Body of pancreas (tissue), 4 donors: Measurements from ENCODE around the gene SLC24A2. TPM values are rescaled to one million over a fixed set of nuclear protein-coding genes. Genes with fewer than 3 reads are reported as not detected.
"Not testable (repeated sequence)": the region's sequence is repeated elsewhere in the genome, so short reads cannot be mapped to it uniquely, and the experiment has no call there.

ENCODE experiments used
- ATAC-seq: fragments of 150-250 bp; one replicate; pipeline ENCODE4 v1.9.1; 2016
- DNase-seq, 4 donors: peaks; one replicate each; pipeline ENCODE4 v3.0.0-alpha.2; 2019
- H3K27ac ChIP-seq, 4 donors: fragments of 200-600 bp; sonication (generic); 1 replicate in 3 of 4; 2 replicates in 1 of 4; pipeline versions ENCODE4 v1.5.1 to v1.6.1; 2016 to 2019; ENCODE audit warnings: mild to moderate bottlenecking in 1 of 4, mixed read lengths in 1 of 4, moderate library complexity in 1 of 4
- H3K27me3 ChIP-seq, 2 donors: fragments of 200-600 bp; sonication (generic); one replicate each; pipeline ENCODE4 v1.6.0; 2016; ENCODE audit warnings: mild to moderate bottlenecking in 1 of 2
- H3K36me3 ChIP-seq, 2 donors: fragments of 200-600 bp; sonication (generic); replicated peaks in 1 of 2; 2 replicates each; pipeline ENCODE4 v1.5.1; 2016; ENCODE audit warnings: low read depth in 2 of 2; ENCODE audit not compliant: insufficient read depth in 1 of 2
- H3K4me1 ChIP-seq: fragments of 200-600 bp; sonication (generic); one replicate; pipeline ENCODE4 v1.6.0; 2016
- H3K4me3 ChIP-seq, 2 donors: fragments of 200-600 bp; sonication (generic); 1 replicate in 1 of 2; 2 replicates in 1 of 2; pipeline ENCODE4 v1.5.1; 2016 to 2019
- H3K9me3 ChIP-seq, 3 donors: fragments of 200-600 bp; sonication (generic); 1 replicate in 2 of 3; 2 replicates in 1 of 3; pipeline ENCODE4 v1.5.1; 2016
- POLR2A ChIP-seq, 3 donors: fragments of 450-650 bp; IDR thresholded peaks; one replicate each; pipeline ENCODE4 v1.6.1; 2016; ENCODE audit warnings: antibody characterized with exemption in 3 of 3, mild to moderate bottlenecking in 2 of 3
- WGBS, 2 donors: methylation state at CpG; one replicate each; pipeline ENCODE4 v1.1.5; 2017; 5-methylcytosine and 5-hydroxymethylcytosine counted together
- intact Hi-C: fragments of 100-400 bp; cut with DNase I; formaldehyde crosslinking; loops from one replicate; pipeline ENCODE4 v1.15.1; 2023
- total RNA-seq, 2 donors: library from RNA; depleted of rRNA; stranded (reverse); fragments of >200 nt; gene quantifications; one replicate each; pipeline ENCODE4 v1.1.0, GENCODE V29; 2016
- TF ChIP-seq, protein P1 (sequence below), 7 experiments: fragments of 450-650 bp in 4 of 7; fragments of 200-600 bp in 3 of 7; sonication (generic) in 3 of 7; IDR thresholded peaks; one replicate each; pipeline ENCODE4 v1.5.1; 2016 to 2019; ENCODE audit warnings: antibody characterized with exemption in 7 of 7

Gene SLC24A2
- total RNA-seq: under 1 TPM in 1 of 2 donors, not detected in 1; 0.26 TPM

DNA sequence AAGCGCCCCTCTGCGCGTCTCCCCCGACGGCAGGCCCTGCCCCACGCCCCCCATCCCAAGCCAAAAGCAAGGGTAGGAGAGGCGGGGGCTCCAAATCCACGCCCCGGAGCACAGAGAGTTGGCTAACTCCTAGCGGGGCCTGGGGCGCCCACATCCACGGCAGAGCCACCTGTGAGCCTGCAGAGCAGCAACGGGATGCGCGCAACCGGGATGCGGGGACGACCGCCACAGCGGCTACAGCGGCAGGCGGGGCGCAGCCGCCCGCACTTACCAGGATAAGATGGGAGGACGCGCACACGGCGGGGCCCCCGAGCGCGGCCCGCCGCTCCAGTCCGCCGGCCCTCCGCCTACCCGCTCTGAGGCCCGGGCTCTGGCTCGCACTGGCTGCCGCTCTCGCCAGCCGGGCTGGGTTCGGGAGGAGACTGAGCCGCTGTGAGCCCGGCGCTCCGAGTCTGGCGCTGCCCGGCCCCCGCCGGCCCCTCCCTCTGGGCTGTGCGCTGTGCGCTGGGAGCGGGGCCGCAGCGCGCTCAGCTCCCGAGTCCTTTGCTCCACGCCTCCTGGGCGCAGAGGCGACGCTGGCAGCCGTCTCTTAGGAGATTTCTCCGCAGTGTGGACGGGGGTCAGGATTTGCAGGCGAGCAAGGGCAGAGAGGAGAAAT lies at the start of gene SLC24A2:
Gene SLC24A2, minus strand, starts transcription at position 424 of the 658 bp plus-strand sequence.
- Histone ChIP-seq H3K4me3 (no peak within 1 kb of the TSS), H3K27me3 (no peaks in the 10 kb centered on the region), H3K4me1 (peaks cover 8% of the 10 kb centered on the region), H3K36me3 (no peaks in the 10 kb centered on the region), H3K27ac (no peak within 1 kb of the TSS), H3K9me3 (no peaks in the 10 kb centered on the region)
- WGBS, 2 donors: 2 to 4% methylated on average over 20 to 58 of the region's 67 CpGs
- DNase-seq (no peak), ATAC-seq (no peak)
- intact Hi-C loops: no loop called here
- TF ChIP-seq, protein P1, sequence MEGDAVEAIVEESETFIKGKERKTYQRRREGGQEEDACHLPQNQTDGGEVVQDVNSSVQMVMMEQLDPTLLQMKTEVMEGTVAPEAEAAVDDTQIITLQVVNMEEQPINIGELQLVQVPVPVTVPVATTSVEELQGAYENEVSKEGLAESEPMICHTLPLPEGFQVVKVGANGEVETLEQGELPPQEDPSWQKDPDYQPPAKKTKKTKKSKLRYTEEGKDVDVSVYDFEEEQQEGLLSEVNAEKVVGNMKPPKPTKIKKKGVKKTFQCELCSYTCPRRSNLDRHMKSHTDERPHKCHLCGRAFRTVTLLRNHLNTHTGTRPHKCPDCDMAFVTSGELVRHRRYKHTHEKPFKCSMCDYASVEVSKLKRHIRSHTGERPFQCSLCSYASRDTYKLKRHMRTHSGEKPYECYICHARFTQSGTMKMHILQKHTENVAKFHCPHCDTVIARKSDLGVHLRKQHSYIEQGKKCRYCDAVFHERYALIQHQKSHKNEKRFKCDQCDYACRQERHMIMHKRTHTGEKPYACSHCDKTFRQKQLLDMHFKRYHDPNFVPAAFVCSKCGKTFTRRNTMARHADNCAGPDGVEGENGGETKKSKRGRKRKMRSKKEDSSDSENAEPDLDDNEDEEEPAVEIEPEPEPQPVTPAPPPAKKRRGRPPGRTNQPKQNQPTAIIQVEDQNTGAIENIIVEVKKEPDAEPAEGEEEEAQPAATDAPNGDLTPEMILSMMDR (IDR thresholded peaks at IDR 0.05): no peak
- no peak for TF ChIP-seq POLR2A (IDR thresholded peaks at IDR 0.05)

DNA sequence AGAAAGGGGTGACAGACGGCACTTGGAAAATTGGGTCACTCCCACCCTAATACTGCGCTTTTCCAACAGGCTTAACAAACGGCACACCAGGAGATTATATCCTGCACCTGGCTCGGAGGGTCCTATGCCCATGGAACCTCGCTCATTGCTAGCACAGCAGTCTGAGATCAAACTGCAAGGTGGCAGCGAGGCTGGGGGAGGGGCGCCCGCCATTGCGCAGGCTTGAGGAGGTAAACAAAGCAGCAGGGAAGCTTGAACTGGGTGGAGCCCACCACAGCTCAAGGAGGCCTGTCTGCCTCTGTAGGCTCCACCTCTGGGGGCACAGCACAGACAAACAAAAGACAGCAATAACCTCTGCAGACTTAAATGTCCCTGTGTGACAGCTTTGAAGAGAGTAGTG lies 44.5 kb upstream of the SLC24A2 start:
- H3K4me3 ChIP-seq, H3K36me3 ChIP-seq, DNase-seq, H3K9me3 ChIP-seq, ATAC-seq, H3K4me1 ChIP-seq, H3K27me3 ChIP-seq, H3K27ac ChIP-seq, intact Hi-C loops: not testable (repeated sequence)
- 77 to 84% methylated on average over 6 to 9 of the region's 9 CpGs for WGBS, 2 donors

GRCh38 chr9:19830796-19831195 lies 42.0 kb upstream of the SLC24A2 start:
- Histone ChIP-seq H3K4me3 (no peak overlapping the region), H3K36me3 (no peaks in the 10 kb centered on the region), H3K9me3 (peaks cover 0 to 6% (median 0%) of the 10 kb centered on the region in 3 donors), H3K27ac (no peak overlapping the region), H3K4me1 (no peaks in the 10 kb centered on the region), H3K27me3 (no peaks in the 10 kb centered on the region)
- WGBS, 2 donors: 78 to 82% methylated on average over 1 of the region's 1 CpG
- TF ChIP-seq, protein P1 (IDR thresholded peaks at IDR 0.05): no peak
- no peak for TF ChIP-seq POLR2A (IDR thresholded peaks at IDR 0.05)
- DNase-seq (no peak), ATAC-seq (no peak)
- intact Hi-C loops: no loop called here

DNA sequence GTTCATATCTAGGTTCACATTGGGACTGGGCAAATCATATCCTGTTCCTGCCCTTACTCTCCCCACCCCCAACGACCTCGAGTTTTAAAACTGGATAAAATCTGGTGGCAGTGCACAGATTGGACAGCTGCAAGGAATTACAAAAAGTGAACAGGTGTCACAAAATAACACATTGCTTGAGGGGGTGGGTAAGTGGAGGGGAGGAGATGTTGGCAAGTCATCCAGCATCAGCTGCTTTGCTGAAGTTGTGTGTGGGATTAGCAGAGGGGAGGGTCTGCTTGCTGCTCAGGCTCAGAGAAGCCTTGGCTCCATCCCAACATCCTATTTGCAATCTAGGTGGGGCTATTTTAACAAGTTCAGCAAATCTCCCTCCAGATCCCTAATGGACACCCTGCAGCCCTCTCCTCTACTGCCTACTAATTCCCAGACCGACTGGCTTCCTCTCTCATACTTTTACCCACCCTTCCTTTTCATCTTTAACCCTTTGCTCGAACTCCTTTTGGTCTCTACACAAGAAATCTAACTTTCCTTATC lies 39.8 kb upstream of the SLC24A2 start:
- intact Hi-C loops: no loop called here
- Histone ChIP-seq H3K36me3 (no peaks in the 10 kb centered on the region), H3K9me3 (peaks cover 0 to 6% (median 0%) of the 10 kb centered on the region in 3 donors), H3K27me3 (no peaks in the 10 kb centered on the region), H3K27ac (no peak overlapping the region), H3K4me1 (no peaks in the 10 kb centered on the region), H3K4me3 (no peak overlapping the region)
- no peak for DNase-seq
- 22 to 33% methylated on average over 4 of the region's 4 CpGs for whole genome bisulfite sequencing, 2 donors
- TF ChIP-seq, protein P1 (IDR thresholded peaks at IDR 0.05): no peak
- no peak for TF ChIP-seq POLR2A (IDR thresholded peaks at IDR 0.05)
- ATAC-seq: no peak

DNA sequence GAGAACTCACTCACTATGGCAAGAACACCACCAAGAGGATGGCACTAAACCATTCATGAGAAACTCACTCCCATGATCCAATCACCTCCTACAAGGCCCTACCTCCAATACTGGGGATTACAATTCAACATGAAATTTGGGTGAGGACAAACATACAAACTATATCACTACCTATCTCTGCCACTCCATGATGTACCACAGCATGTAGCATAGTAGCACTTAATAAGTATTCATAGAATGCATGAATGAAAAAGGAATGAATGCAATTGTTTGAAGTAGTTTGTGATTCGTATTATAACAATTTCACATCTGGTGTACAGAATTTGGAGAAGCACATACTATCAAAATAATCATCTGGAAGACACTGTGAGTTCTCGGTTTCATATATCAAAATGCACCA lies 27.9 kb upstream of the SLC24A2 start:
- no peak for DNase-seq
- intact Hi-C loops: no loop called here
- 65 to 72% methylated on average over 2 of the region's 2 CpGs for WGBS, 2 donors

More for the DNA sequence above, 27.9 kb upstream of the SLC24A2 start:
- Histone ChIP-seq H3K27me3 (no peaks in the 10 kb centered on the region), H3K4me3 (no peak overlapping the region), H3K9me3 (peaks cover 0 to 10% (median 0%) of the 10 kb centered on the region in 3 donors), H3K36me3 (no peaks in the 10 kb centered on the region), H3K27ac (no peak overlapping the region), H3K4me1 (no peaks in the 10 kb centered on the region)
- TF ChIP-seq, protein P1 (IDR thresholded peaks at IDR 0.05): no peak
- no peak for TF ChIP-seq POLR2A (IDR thresholded peaks at IDR 0.05)
- no peak for ATAC-seq
